Nucleus accumbens (tissue), 56 donors: ENCODE data around the gene KLK13.

Experiments
- DNase-seq, 56 donors: peaks; one replicate each; lab custom pipeline; 2025; lab: John Stamatoyannopoulos, UW

The KLK13 gene, protein sequence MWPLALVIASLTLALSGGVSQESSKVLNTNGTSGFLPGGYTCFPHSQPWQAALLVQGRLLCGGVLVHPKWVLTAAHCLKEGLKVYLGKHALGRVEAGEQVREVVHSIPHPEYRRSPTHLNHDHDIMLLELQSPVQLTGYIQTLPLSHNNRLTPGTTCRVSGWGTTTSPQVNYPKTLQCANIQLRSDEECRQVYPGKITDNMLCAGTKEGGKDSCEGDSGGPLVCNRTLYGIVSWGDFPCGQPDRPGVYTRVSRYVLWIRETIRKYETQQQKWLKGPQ

DNA sequence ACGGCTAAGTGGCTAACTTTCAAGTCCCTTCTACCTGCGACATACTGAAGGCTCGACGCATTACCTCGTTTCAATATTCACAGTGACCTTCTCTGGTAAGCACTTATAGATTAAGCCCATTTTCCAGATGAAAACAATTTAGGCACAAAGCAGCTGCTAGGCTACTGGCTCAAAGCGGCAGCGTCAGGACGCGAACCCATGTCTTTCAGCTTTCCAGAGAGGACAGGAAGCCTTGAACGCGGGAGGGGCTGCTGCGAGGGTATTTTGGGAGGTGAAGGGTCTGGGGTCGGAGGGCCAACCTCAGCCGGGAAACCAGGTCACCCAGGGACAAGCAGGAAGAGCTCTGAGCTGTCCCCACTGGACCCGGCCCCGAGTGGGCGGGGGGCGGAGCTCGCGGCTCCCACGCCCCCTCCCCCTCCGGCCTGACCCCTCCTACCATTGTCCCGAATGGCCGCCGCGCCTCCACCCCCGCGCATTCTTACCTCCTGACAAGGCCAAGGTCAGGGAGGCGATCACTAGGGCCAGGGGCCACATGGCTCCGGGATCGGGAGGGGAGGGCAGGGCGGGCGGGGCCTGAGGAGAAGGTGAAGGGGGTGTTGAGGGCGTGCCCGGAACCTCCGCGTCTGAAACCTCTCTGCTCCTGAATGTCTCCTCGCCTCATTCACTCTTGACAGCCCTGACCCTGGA, at the start of gene KLK13:
TSS of gene KLK13 (minus strand) at position 559 of the 687 bp plus-strand sequence. CDS start at position 534, 25 bp downstream.
- no peak for DNase-seq

DNA sequence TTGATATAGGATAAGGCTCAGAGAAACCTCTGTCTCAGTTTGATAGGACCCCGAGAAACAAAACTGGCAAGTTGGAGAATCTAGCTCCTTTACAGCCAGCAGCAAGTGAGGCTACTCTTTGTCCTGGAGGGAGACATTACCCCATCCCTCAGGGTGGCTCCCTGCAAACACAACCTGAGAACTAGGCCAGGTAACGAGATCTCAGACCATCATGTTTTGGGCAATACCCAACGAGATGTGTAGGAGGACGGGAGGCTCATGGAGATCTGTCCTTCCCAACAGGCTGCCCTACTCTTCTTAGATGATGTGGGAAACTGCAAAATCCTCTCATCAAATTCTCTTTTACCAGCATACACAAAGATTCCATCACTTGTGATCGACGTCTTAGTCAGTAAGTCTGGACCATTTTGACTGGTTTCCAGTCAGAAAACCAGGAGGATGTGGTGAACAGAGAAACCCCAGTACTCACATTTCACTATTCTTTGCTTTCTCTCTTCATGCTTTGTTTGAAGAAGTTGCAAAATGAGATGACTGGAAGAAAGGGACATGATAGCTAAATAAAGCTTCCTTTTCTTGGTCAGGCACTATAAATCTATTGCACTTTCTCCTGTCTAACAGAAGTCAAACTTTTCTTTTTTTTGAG, 49.3 kb upstream of the KLK13 start:
- DNase-seq = no peak

DNA sequence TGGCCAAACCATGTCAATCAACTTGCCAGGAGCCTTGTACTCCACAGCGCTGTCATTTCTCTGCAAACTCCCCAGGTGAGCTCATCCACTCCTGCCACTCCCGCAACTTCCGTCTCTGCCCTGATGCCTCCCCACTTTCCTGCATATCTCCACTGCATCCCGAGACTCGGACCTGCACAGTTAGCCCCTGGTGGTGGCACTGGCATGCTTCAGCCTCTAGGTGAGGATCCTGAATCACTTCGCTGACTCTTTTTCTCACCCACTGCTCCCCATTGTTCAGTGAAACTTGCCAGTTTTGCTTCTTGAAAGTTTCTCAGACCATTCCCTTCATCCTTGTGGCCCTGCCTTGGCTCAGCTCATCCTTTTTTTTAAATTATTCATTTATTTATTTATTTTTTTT, 46.7 kb upstream of the KLK13 start:
- DNase-seq = no peak

DNA sequence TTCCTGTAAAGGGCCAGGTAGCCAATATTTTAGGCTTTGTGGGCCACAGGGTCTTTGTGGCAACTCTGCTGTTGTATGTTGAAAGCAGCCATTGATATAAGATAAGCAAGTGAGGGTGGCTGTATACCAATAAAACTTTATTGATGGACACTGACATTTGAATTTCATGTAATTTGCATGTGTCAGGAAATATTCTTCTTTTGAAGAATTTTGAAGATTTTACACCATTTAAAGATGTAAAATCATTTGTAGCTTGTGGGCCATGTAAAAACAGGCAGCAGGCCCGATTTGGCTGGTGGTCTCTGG, 45.7 kb upstream of the KLK13 start:
- DNase-seq = no peak

DNA sequence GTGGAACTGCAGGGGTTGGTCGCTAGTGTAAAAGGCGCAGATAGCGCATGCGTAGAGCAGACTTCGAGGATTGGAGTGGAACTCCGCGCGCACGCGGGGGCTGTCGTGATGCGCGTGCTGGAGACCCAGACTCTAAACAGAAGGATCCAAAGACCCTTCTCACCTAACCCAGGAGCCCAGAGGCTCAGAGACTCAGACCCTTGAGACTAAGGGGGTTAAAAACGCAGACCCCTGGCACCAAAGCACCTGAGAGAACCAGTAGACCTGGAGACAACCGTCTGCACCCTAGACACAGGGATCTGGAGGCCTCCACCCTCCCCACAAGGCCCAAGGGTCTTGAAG, 43.9 kb upstream of the KLK13 start:
- DNase-seq = peak in 12 of 56 donors; percentile 68 to 95 (median 90)

DNA sequence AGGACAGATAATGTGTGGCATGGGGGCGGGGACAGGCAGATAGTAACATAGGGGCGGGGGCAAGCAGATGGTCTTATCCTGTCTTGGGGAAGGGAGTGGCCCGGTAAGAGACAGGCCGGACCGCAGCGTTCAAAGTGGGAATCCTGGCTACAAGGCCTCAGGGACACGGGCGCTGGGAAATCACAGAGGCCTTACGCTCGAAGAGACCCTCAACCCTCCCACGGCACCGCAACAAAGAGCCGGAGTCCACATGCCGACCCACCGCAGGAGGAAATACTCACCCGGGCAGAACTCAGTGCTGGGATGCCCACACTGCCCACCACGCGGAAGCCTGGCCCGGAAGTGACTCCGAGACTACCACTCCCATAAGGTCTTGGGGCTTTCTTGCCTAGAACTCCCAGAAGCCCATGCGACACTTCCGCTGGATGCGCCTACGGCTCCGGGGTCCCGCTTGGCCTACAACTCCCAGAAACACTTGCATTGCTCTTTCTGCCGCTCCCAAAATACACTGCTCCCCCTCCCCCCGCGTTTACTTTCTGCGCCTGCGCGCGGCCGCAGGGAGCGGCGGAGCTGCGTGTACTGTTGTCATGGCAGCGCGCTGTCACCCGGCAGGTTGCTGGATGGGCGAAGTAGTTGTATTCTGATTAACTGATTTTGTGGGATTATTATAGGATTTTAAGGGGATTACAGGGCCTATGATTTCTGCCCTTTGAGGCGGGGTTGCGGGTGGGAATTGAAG, 43.3 kb upstream of the KLK13 start, which contains the start of gene CTU1:
TSS of gene CTU1 (minus strand) at position 344 of the 739 bp plus-strand sequence. CDS start 3,840 bp downstream, outside the sequence.
- peak; percentile 92 to 99 (median 98) for DNase-seq

DNA sequence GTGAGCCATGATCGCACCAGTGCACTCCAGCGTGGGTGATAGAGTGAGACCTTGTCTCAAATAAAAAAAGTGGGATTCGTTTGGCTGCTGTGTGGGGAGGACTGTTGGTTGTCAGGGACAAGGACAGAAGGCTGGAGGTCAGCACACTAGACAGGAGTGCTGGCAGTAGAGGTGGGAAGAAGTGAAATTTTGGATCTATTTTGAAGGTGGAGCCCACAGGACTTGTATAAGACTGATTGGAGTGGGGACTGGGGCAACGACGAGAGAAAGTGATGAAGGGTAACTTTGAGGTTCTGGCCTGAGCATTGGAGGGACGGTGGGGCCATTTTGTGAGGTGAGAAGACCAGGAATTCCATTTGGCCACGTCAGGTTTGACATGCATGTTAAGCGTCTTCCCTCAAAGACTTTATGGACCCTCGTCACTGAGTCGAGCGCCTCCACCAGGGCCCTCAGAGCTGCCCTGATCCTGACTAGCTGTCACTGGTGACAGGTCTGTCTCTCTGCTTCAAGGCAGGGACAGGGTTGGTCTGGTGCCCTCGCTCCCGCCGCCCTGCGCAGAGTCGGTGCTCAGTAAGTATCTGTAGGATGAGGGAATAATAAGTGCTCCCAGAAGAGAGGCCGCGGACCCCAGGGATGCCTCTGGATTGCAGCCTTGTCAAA, 42.6 kb upstream of the KLK13 start:
- peak in 5 of 56 donors; percentile 34 to 51 (median 46) for DNase-seq

DNA sequence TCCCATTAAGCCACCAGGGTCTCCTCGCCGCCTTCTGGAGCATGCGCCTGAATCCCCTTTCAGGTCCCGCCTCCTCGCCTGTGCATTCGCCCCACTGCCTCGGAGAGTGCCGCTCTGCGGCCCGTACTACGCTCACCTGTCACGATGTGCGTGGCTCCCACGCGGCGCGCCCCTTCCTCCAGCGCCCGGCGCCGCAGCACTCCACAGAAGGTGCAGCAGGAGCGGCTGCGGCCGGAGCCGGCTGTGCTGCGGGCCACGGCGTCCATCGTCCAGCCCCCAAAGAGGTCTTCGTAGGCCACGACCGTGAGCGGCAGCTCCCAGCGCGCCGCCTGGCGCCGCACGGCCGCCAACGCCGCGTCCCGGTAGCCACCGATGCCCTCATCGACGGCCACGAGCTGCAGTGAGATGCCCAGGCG, 39.0 kb upstream of the KLK13 start:
- DNase-seq = peak in 3 of 56 donors; percentile 3 to 46 (median 24)

GRCh38 chr19:51102991-51103390, 38.1 kb upstream of the KLK13 start:
- no peak for DNase-seq

- no peak for DNase-seq
Observed at GRCh38 chr19:51101171-51101865, 36.4 kb upstream of the KLK13 start.

GRCh38 chr19:51100601-51101000, 35.7 kb upstream of the KLK13 start:
- DNase-seq = no peak

DNA sequence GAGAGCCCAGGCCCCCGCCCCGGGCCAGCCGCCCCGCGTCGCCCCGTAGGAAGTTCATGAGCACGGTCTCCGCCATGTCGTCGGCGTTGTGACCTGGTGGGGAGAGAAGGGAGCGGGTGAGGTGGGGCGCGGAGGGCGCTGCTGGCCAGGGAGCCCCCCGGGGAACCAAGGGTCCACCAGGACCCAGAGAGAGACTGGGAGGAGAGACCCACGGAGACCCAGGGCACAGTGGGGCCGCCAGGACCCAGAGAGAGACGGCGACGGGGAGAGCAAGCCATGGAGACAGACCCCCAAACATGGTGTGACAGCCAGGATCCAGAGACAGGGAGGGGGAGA, 34.1 kb upstream of the KLK13 start:
- DNase-seq = no peak

GRCh38 chr19:51098365-51099046, 33.6 kb upstream of the KLK13 start:
- DNase-seq = peak in 1 of 56 donors; percentile 13

- no peak for DNase-seq
Observed at GRCh38 chr19:51097796-51098195, 32.9 kb upstream of the KLK13 start.

DNA sequence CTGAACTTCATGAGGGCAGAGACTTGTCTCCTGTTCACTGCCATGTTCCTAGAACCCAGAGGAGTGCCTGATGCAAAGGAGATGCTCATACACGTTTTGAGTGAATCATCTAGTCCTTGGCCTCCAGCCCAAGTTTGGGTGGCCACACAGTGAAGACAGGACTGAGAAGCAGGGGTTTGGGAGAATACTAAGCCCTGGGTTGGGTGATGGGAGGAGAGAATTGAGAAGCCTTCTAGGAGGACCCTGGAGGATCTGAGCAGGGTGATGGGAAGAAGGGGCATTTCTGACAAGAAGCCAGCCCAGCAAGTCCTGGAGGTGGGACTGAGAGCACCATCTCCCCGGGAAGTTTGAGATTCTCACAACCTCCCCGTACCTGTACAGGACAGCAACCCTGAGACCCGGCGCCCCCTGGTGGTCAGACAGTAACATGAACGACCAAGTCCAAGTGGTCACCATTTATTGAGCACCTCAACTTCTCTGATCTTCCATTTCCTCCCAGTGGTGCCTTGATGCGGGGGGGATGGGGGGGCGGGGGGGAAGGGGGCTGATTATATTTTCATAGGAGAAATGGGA, 32.4 kb upstream of the KLK13 start:
- peak in 29 of 56 donors; percentile 1 to 60 (median 17) for DNase-seq

- DNase-seq = no peak
Observed at GRCh38 chr19:51096473-51097165, 31.7 kb upstream of the KLK13 start.

DNA sequence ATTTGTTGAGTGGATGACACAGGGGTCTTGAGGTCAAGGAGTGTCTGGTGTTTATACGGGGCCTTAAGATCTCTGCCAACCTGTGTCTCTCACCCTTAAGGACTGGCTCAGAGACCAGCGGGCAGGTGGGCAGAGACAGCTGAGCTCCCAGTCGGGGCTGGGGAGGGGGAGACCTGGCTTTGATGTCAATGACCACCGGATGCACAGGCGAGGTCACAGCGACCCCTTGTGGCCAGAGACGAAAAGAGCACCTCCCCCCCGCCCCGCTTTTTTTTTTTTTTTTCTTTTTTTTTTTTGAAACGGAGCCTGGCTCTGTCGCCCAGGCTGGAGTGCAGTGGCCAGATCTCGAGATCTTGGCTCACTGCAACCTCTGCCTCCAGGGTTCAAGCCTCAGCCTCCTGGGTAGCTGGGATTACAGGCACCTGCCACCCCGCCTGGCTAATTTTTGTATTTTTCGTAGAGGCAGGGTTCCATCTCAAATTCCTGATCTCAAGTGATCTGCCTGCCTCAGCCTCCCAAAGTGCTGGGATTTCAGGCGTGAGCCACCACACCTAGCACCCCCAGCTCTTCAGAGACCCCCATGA, 29.9 kb upstream of the KLK13 start:
- peak in 7 of 56 donors; percentile 4 to 15 (median 10) for DNase-seq
